ENCODE measurements around the gene ATXN1.

Gene ATXN1

GRCh38 chr6:16600026-16600425 is 161.2 kb downstream of the ATXN1 start:
- H3K27ac Mint-ChIP-seq = no peak overlapping the region
- no peak for ATAC-seq
- H3K36me3 Mint-ChIP-seq (ENCODE audit: low read depth) = peaks cover 15% of the 10 kb centered on the region
- peaks cover 49% of the 10 kb centered on the region for H3K4me1 Mint-ChIP-seq
- no peak for DNase-seq
- H3K27me3 Mint-ChIP-seq = no peaks in the 10 kb centered on the region
- H3K9me3 Mint-ChIP-seq = no peaks in the 10 kb centered on the region
- H3K4me3 Mint-ChIP-seq = no peak overlapping the region

- DNase-seq (no peak), ATAC-seq (no peak)
- peaks cover 4% of the 10 kb centered on the region for H3K9me3 Mint-ChIP-seq
- H3K4me1 Mint-ChIP-seq = peaks cover 43% of the 10 kb centered on the region
- no peak overlapping the region for H3K4me3 Mint-ChIP-seq
- H3K36me3 Mint-ChIP-seq (ENCODE audit: low read depth) = peaks cover 10% of the 10 kb centered on the region
- no peaks in the 10 kb centered on the region for H3K27me3 Mint-ChIP-seq
- no peak overlapping the region for H3K27ac Mint-ChIP-seq
Observed at GRCh38 chr6:16596616-16597331, 164.5 kb downstream of the ATXN1 start.

DNA sequence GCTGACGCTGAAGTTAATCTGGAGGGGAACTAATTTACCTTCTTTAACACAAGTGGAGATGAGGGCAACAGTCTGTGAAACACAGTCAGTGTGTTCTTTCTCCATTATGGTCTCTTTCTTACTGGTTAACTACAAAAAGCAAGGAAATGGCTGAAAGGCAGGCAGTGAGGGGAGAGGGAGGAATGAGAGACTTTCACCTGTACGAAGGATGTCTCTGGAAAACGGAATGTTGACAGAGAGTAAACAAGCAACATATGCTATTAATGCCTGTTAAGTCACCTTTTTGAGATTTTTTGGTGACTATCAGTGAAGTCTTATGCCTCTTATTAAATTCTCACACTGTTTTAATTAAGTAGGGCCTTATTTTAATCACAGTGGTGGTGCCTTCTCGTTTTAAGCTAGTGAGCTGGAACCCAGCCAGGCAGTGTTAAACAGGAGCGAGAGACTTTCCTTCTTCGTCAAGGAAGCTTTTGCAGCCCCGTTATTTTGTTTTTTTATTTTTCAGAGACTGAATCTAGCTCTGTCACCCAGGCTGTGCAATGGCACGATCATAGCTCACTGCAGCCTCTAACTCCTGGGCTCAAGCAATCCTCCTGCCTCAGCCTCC is 165.6 kb downstream of the ATXN1 start:
- H3K4me1 Mint-ChIP-seq = peaks cover 36% of the 10 kb centered on the region
- no peak for ATAC-seq
- H3K27ac Mint-ChIP-seq = no peak overlapping the region
- peaks cover 4% of the 10 kb centered on the region for H3K9me3 Mint-ChIP-seq
- H3K36me3 Mint-ChIP-seq (ENCODE audit: low read depth) = peaks cover 10% of the 10 kb centered on the region
- no peak for DNase-seq
- no peaks in the 10 kb centered on the region for H3K27me3 Mint-ChIP-seq
- H3K4me3 Mint-ChIP-seq = no peak overlapping the region

GRCh38 chr6:16594849-16595248 is 166.4 kb downstream of the ATXN1 start:
- no peaks in the 10 kb centered on the region for H3K27me3 Mint-ChIP-seq
- peaks cover 10% of the 10 kb centered on the region for H3K36me3 Mint-ChIP-seq (ENCODE audit: low read depth)

GRCh38 chr6:16592223-16592911 is 168.9 kb downstream of the ATXN1 start:
- peaks cover 22% of the 10 kb centered on the region for H3K4me1 Mint-ChIP-seq
- ATAC-seq = peak; percentile 13
- H3K36me3 Mint-ChIP-seq (ENCODE audit: low read depth) = peaks cover 16% of the 10 kb centered on the region

More at GRCh38 chr6:16594849-16595248, 166.4 kb downstream of the ATXN1 start:
- Mint-ChIP-seq H3K4me3 (no peak overlapping the region), H3K4me1 (peaks cover 29% of the 10 kb centered on the region), H3K27ac (no peak overlapping the region), H3K9me3 (peaks cover 4% of the 10 kb centered on the region)
- ATAC-seq (no peak), DNase-seq (no peak)

DNA sequence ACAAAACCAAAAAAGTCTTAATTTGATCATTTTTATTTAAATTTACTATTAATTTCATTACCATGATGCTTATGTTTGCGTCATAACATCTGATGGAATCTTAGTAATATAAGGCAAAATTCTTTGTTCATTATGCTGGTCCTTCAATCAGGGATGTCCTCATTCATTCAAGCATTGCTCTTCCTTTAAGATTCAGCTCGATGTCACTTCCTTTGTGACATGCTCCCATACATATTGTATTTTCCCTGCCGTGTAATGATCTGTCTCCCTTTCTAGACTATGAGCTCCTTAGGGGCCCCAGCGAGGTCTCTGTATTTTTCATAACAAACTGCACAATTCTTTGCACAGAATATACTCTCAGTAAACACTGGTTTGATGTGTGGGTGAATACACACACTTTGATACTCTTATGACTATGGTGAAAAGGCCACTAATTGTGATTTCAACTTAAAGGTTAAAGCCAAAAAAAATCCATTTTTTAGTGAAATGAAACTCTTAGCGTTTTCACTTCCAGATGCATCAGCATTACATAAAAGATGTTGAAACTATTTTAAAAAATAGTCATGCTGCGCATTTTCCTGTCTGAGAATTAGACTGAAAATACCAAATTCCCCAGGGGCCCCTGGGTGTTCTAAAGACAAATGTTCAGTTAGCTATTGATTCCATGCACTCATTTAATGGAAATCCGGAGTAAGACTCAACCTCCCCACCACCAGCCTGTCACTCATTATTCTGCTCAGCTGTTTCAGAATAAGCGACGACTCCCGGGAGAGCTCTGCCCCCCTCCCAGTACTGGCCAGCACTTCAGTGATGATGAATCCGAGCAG is 169.7 kb downstream of the ATXN1 start:
- DNase-seq = peak; percentile 23
- peak overlapping the region; percentile 73 for H3K27ac Mint-ChIP-seq
- ATAC-seq = peak; percentile 90
- H3K27me3 Mint-ChIP-seq = no peaks in the 10 kb centered on the region
- peaks cover 26% of the 10 kb centered on the region for H3K4me1 Mint-ChIP-seq
- no peak overlapping the region for H3K4me3 Mint-ChIP-seq
- H3K36me3 Mint-ChIP-seq (ENCODE audit: low read depth) = peaks cover 14% of the 10 kb centered on the region
- peaks cover 4% of the 10 kb centered on the region for H3K9me3 Mint-ChIP-seq

More at GRCh38 chr6:16592223-16592911, 168.9 kb downstream of the ATXN1 start:
- Mint-ChIP-seq H3K9me3 (peaks cover 4% of the 10 kb centered on the region), H3K27me3 (no peaks in the 10 kb centered on the region), H3K4me3 (no peak overlapping the region), H3K27ac (peak overlapping the region; percentile 71)
- no peak for DNase-seq

DNA sequence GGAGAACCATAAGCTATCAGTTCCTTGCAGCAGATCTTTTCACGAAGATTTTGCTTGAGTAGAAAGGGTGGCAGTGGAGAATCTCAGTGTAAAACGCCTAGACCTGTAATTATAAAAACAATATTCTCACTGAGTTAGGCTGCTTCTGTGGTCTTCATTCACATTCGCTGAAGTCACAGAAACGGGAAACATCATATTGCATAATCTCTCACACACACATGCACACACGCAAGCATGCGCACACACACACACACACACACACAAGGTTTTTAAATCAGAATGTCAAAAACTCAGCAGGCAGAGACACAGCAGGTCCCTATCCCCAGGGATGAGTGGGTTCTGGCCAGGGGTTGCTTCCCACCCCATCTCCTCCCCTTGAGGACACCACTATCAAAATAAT is 175.5 kb downstream of the ATXN1 start:
- H3K27me3 Mint-ChIP-seq = no peaks in the 10 kb centered on the region
- peaks cover 35% of the 10 kb centered on the region for H3K36me3 Mint-ChIP-seq (ENCODE audit: low read depth)
- peaks cover 14% of the 10 kb centered on the region for H3K4me1 Mint-ChIP-seq
- DNase-seq (no peak), ATAC-seq (no peak)
- peak overlapping the region; percentile 68 for H3K27ac Mint-ChIP-seq
- H3K9me3 Mint-ChIP-seq = no peaks in the 10 kb centered on the region
- H3K4me3 Mint-ChIP-seq = no peak overlapping the region

DNA sequence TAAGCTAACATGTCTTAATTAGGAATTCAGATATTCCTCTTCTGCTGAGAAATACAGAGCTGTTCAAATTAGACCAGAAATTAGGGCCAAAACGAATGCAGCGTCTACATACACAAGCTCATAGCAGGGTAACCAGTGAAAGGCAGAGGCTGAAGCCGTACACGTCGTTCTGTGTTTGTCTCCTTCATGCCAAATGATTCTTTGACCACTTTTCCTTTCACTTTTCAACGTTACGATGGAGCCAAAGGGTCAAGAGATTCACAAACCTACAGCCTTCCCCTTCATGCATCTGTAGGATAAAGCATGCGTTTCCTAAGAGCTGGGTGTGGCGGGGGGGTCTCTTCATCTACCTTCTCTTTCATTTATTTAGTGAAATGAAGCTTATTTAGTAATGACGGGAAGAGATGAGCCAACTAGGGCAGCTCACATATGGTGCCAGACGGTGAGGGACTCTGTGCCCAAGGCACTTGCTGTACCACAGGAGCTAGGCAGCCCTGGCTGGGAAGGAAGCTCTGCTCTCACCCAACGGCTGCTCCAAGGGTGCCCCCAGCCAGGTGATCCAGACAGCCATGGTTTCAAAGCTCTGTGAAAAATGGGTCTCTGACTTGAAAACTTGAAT is 178.0 kb downstream of the ATXN1 start:
- H3K4me1 Mint-ChIP-seq = peaks cover 12% of the 10 kb centered on the region
- no peaks in the 10 kb centered on the region for H3K9me3 Mint-ChIP-seq
- no peaks in the 10 kb centered on the region for H3K27me3 Mint-ChIP-seq
- H3K27ac Mint-ChIP-seq = no peak overlapping the region
- ATAC-seq = no peak
- H3K36me3 Mint-ChIP-seq (ENCODE audit: low read depth) = peaks cover 38% of the 10 kb centered on the region
- no peak for DNase-seq
- H3K4me3 Mint-ChIP-seq = no peak overlapping the region

GRCh38 chr6:16582446-16583143 is 178.7 kb downstream of the ATXN1 start:
- no peak for ATAC-seq
- Mint-ChIP-seq H3K9me3 (no peaks in the 10 kb centered on the region), H3K36me3 (ENCODE audit: low read depth) (peaks cover 35% of the 10 kb centered on the region), H3K4me1 (peaks cover 12% of the 10 kb centered on the region), H3K4me3 (no peak overlapping the region), H3K27me3 (no peaks in the 10 kb centered on the region), H3K27ac (no peak overlapping the region)
- DNase-seq = no peak

- Mint-ChIP-seq H3K9me3 (no peaks in the 10 kb centered on the region), H3K36me3 (ENCODE audit: low read depth) (peaks cover 23% of the 10 kb centered on the region), H3K4me3 (no peak overlapping the region), H3K4me1 (no peaks in the 10 kb centered on the region), H3K27me3 (no peaks in the 10 kb centered on the region), H3K27ac (no peak overlapping the region)
- DNase-seq (no peak), ATAC-seq (no peak)
Observed at GRCh38 chr6:16578695-16579285, 182.5 kb downstream of the ATXN1 start.

GRCh38 chr6:16576451-16577368 is 184.6 kb downstream of the ATXN1 start:
- Mint-ChIP-seq H3K4me1 (peaks cover 2% of the 10 kb centered on the region), H3K4me3 (no peak overlapping the region), H3K36me3 (ENCODE audit: low read depth) (peaks cover 19% of the 10 kb centered on the region), H3K9me3 (no peaks in the 10 kb centered on the region), H3K27ac (no peak overlapping the region), H3K27me3 (no peaks in the 10 kb centered on the region)
- no peak for ATAC-seq
- no peak for DNase-seq

- Mint-ChIP-seq H3K36me3 (ENCODE audit: low read depth) (peaks cover 16% of the 10 kb centered on the region), H3K4me3 (no peak overlapping the region), H3K4me1 (peaks cover 2% of the 10 kb centered on the region), H3K9me3 (no peaks in the 10 kb centered on the region), H3K27ac (no peak overlapping the region), H3K27me3 (no peaks in the 10 kb centered on the region)
- DNase-seq (no peak), ATAC-seq (no peak)
Observed at GRCh38 chr6:16575655-16576054, 185.6 kb downstream of the ATXN1 start.
